T-helper 2 cell (primary cell): ENCODE data around the gene CHRDL2.
"Not testable (repeated sequence)": the region's sequence is repeated elsewhere in the genome, so short reads cannot be mapped to it uniquely, and the experiment has no call there.

Source experiments
- DNase-seq, 5 experiments: peaks; one replicate each; pipeline versions ENCODE4 v3.0.0 to v3.0.0-alpha.2; 2012 to 2022
- total RNA-seq, 2 donors: gene quantifications; one replicate each; lab custom pipeline; 2026; lab: John Stamatoyannopoulos, UW

The CHRDL2 gene, protein sequence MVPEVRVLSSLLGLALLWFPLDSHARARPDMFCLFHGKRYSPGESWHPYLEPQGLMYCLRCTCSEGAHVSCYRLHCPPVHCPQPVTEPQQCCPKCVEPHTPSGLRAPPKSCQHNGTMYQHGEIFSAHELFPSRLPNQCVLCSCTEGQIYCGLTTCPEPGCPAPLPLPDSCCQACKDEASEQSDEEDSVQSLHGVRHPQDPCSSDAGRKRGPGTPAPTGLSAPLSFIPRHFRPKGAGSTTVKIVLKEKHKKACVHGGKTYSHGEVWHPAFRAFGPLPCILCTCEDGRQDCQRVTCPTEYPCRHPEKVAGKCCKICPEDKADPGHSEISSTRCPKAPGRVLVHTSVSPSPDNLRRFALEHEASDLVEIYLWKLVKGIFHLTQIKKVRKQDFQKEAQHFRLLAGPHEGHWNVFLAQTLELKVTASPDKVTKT
- 0 reads per million in 2 donors for total RNA-seq

DNA sequence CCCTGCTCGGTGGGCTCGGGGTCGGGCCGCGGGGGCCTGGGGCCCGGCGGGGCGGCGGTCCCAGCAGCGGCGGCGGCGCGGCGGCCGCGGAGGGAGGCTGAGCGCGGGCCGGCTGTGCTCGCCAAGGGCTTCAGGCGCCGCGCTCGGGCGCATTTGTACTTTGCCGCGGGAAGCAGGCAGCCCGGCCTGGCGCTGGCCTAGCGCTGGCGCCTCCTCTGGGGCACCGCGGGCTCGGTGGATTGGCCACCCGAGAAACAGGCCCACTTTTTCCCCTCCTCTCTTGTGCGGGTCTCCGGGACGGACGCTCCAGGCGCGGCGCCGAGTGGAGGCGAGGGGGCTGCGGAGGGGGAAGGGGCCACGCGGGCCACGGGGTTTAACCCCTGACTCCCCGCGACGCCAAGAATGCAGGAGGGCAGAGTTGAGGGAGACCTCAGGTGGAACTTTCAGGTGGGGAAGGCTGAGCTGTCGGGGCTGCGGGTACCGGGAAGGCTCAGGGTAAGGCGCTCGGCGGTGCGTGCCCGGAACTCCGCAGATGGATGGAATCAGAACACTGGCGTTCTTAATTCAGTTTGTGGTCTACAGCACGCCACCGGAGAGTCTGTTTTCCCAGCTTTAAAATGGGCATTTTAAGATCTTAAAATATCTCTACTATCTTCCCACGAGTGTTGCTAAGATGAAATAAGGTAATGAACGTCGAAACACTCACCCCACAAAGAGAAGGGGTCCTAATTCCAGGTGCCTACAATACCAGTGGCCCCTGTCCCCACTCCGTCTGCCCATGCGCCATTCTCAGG, at the start of gene CHRDL2:
TSS of gene CHRDL2 (minus strand) at position 126 of the 794 bp plus-strand sequence. CDS start 538 bp downstream, outside the sequence.
- no peak for DNase-seq

DNA sequence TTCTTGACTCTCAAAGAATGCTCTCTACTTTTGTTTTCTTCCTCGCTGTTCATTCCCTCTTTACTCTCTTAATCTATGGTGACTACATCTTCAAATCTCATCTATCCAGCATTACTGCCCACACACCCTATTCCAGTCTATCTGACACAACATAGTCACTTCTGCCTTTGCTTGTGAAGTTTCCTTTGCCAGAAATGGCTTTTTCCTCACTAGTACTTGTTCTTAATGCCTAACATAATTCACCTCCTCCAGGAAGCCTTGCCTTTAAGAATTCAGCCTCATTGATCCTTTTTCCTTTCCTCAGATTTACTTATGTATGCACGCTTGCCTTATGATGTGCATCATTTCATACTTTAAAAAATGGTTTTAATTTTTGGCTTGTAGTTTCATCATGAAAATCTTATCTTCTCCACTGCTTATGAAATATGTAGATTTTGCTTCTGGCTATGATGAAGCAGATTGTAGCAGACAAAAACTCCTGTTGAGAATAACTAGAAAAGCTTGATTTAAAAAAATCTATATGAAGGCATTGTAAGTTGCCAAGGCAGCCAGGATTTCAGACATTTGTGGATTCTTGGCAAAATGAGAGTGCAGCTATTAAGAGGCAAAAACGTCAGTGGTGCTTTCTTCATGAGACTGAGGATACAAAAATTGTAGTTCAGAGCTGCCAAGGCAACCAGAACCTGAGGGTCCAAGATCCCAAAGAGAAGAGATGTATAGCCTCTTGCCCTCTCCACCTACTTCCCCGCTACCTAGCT, 49.2 kb upstream of the CHRDL2 start:
- DNase-seq, result no peak

DNA sequence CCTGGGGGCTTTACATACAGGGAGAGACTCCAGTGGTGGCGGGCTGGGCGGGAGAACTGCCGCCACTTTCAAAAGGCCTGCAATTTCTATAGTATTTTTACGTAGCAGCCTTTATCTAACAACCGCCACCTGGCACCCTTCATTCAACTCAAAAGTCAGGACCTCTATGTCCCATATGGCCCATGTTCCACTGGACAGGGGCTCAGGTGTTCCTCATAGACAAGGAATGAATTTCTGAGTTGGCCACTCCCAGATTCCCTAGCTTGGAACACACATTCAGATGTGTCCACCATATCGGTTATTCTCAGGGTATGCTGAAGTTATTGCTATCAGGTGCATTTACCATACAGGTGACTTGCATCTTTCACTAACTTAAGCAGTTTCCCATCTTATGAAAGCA, 47.4 kb upstream of the CHRDL2 start:
- no peak for DNase-seq

DNA sequence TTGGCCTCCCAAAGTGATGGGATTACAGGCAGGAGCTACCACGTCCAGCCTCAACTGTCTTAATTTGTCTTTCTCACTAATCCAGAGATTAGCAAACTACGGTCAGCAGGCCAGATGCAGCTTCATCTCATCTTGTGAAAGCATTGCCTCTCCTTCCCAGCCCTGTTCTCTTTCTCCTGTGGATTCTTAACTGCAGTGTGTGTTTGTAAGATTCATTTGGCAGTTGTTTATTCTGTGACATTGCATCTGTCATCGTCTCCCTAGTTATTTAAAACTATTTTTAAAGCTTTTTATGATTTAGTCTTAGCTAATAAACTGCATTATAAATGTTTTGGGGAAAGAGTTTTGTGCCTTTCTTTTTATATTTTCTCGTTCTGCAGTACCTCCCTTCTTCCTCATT, 46.7 kb upstream of the CHRDL2 start:
- DNase-seq, result no peak

DNA sequence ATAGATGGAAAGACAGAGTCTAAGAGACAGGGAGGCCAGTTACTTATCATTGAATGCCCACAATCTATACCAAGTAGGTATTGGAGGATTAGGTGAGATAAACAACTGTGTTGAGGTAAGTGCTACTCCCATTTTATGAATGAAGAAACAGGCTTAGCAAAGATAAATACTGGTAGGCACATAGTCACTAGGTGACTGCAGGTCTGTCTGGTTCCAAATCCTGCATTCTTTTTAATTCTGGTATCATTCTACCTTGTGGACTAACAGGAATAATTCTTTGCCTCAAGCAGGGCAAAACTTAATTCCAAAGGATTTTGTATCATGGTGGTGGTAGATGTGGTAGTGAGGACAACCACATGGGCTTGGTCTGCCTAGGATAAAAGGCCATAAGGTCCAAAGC, 45.8 kb upstream of the CHRDL2 start:
- DNase-seq, result no peak

DNA sequence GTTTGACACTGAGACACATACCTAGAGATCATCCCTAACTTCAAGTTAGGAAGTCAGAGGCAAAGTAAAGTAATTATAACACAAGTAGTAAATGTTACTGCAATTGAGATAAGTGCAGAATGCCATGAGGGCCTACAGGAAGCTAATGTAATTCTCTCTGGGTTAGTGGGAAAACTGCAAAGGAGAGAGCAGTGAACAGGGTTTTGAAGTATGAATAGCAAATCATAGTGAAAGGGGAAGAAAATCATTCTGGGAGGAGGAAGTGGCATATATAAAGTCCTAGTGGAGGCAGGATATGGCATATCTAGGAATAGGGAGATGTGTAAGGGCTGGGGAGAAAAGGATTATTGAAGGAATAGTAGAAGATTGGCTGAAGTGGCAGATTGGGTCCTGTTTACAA, 45.3 kb upstream of the CHRDL2 start:
- no peak for DNase-seq

DNA sequence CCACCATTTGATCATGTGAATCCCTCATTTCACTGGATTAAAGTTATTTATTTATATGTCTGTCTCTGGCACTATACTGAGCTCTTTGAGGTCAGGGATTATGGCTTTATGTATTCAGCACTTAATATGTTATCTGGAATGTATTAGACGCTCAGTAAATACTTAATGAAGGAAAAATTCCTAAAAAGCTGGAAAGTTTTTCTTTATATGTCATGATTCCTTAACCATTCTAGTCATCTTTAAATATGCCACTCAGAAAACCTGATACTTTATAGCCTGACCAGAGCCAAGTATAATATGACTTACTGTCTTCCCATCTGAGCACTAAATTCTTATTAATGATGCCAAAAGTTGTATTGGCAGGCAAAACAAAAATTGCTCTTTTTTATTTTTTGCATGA, 44.5 kb upstream of the CHRDL2 start:
- no peak for DNase-seq

DNA sequence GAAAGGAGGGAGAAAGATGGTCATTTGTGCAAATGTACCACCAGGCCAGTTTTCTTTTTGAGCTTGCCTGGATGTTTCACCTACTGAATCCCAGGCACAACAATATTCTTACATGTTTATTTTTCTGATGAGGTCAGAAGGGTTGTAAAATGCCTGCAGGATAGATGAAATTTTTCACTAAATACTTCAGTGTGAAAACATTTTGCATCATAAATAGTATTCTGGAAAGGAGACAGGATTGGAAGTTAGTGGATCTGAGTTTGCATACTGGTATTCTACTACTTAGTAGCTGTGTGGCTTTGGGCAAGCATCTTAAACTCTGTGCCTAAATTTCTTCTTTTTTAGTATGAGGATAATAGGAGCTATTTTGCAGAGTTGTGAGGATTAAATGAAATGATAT, 42.2 kb upstream of the CHRDL2 start:
- DNase-seq, result no peak

DNA sequence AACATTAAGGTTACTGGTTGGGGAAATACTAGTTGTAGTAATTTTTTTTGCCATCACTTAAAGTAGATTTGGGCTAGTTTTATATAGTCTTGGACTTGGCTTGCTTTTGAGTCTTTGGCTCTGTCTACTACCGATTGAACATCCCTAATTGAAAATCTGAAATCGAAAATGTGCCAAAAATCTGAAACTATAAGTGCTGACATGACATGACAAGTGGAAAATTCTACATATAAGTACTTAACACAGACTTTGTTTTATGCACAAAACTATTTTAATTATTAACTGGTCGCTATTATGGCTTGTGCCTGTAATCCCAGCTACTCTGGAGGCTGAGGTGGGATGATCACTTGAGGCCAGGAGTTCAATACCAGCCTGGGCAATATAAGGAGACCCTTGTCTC, 39.9 kb upstream of the CHRDL2 start:
- DNase-seq, result no peak

DNA sequence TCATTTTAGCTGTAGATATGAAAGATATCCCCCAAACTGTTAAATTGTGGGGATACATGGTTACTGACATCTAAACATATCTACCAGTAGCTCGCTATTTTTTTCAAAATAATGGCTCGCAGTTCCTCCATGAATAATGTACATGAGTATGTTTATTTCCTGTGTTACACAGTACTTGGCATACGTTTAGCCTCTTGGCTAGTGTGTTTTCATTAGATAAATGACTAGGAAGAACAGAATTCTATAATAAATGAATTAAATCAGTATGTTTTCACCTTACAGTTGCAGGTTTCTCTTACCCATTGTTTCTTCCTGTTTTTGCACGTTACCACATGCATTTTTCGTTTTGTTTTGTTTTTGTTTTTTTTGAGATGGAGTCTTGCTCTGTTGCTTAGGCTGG, 39.2 kb upstream of the CHRDL2 start:
- DNase-seq, result no peak

DNA sequence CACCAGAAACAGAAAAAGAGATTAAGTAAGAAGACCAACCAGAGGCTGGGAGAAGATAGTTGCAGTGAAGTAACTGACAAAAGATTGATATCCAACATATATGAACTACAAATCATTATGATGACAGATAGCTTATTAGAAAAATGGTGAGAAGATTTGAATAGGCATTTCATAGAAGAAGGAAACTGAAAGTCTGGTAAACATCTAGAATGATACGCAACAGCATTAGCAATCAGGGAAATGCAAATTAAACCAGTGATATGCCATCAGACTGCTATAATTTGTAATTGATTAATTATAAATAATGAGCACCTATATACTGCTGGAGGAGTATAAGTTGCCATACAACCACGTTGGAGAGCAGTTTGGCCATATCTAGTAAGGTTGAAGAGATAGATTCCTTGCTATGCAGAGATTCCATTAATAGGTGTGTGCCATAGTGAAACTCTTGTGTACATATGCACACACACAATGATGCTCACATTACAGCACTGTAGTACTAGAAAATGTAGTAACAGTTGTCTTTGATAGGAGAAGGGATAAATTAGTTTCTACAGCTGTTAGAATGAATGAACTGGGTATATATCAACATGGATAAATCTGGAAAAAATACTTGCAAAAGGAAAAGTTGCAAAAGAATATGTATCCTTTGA, 38.0 kb upstream of the CHRDL2 start:
- no peak for DNase-seq

DNA sequence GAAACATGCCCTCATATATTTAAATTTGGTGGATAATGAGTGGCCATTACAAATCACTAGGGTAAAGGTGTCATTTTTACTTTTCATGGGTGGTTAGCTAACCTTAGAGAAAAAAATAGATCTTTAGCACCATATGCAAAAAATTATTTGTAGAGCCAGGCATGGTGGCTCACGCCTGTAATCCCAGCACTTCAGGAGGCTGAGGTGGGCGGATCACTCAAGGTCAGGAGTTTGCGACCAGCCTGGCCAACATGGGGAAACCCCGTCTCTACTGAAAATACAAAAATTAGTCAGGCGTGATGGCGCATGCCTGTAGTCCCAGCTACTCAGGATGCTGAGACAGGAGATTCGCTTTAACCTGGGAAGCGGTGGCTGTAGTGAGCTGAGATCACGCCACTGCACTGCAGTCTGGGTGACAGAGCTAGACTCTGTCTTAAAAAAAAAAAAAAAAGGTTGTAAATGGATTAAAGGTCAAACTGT, 37.0 kb upstream of the CHRDL2 start:
- DNase-seq, result peak in 1 of 5 experiments; percentile 60

DNA sequence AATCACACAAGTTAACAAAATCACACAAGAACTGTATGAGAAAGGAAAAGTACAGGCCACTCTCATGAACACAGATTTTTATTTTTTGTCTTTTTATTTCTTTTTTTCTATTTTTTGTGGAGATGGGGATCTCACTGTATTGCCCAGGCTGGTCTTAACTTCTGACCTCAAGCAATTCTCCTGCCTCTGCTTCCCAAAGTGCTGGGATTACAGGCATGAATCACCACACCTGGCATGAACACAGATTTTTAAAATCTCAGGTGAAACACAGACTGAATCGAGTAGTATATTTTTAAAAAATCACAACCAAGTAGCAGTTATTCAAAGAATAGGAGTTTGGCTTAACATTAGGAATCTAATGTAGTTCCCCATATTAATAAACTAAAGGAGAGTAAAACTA, 35.7 kb upstream of the CHRDL2 start:
- no peak for DNase-seq

DNA sequence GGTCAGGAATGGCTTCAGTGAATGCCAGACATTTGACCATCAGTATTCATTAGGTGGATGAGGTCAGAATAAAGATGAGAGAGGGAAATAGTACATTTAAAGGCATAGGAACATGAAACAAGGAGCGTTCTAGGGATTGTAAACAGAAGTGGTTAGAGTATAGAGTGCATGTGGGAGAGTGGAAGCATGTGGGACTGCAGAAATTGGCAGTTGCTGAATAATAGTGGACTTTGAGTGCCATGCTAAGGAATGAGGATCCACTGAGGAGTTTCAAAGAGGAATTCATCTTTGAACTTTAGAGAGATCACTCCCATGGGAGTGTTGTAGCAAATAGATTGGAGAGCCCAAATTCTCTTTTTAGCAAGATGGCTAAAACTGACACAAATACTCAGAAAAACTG, 25.3 kb upstream of the CHRDL2 start:
- DNase-seq, result no peak

DNA sequence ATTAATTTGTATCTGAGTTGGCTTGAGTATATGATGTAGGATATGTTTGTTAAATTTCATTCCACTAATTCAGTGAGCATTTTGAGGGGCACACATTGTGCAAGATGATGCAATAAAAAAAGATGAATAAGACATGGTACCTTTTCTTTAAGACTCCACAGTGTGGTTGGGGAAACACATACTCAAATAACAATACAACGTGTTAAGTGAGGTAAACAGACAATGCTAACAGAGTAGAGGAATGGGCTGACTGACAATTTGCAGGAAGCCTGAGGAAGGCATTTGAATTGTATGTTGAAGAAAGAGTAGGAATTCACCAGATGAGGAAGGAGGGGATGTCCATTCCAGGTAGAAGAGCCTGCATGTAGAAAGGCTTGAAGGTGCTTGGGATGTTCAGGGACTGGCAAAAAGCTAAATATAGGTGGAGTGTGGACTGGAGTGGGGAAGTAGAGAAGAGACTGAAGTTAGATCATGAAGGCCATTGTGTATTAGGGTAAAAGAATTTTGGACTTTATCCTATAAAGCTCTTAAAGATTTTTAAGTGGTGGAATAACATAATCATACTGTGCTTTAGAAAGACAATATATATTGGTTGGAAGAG, 24.3 kb upstream of the CHRDL2 start:
- DNase-seq, result no peak

DNA sequence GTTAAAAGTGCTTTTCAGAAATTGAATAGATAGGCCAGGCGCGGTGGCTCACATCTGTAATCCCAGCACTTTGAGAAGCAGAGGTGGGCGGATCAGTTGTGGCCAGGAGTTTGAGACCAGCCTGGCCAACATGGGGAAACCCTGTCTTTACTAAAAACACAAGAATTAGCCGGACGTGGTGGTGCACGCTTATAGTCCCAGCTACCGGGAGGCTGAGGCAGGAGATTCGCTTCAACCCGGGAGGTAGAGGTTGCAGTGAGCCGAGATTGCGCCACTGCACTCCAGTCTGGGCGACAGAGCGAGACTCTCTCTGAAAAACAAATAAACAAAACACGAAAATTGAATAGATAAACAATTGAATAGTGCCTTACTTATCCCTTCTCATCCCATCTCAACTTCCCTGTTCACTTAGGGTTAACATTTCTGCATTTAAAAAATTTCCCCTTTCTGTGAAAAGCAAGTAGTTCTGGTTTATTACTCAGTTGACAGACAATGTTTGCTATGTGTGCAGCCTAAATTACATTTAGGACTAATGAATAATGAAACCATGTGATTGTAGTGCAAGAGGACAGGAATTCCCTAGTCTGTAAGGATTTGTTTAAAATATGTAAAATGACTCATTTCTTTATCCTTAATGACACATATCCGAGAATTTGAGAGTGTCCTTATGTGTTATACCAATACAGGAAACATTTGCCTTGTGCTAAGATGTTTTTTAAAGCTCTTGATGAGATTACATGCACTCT, 23.5 kb upstream of the CHRDL2 start:
- no peak for DNase-seq

DNA sequence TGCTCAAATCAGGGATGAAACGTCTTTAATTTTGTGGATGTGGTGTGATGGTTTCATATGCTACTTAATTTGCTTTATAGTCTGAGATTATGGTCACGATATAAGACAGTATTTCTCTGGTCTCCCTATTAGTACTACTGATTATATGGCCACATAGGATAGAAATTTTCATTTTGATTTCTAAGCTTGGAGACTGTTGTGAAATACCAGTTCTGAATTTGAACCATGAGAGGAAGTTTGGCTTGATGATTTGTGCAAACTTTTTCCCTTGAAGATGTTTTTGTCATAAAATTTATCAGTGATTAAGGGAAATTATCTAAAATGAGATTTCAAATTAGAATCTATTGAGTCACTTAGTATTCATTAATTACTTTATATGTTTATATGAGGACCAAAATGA, 20.1 kb upstream of the CHRDL2 start:
- DNase-seq, result no peak

DNA sequence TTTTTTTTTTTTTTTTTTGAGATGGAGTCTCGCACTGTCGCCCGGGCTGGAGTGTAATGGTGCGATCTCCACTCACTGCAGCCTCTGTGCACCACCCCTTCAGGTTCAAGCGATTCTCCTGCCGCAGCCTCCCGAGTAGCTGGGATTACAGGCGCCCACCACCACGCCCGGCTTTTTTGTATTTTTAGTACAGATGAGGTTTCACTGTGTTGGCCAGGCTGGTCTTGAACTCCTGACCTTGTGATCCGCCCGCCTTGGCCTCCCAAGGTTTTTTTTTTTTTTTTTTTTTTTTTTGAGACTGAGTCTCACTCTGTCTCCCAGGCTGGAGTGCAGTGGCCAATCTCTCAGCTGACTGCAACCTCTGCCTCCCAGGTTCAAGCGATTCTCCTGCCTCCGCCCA, 19.4 kb upstream of the CHRDL2 start:
- not testable (repeated sequence) for DNase-seq

DNA sequence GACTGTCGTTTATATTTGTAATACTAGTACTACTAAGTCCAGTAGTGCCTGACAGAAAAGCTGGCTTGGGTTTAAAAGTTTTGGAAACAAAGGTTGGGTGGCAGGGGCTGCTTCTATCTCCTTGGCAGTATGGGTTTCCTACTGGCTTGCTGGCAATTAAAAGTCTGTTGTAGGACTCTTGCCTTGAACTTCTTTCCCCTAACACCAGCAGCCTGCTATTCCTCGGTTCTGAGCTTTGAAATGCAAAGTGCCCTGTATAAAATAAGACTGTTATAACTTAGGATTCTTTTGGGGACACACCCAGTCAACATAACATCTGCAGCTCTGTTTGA, 18.7 kb upstream of the CHRDL2 start:
- DNase-seq, result no peak

DNA sequence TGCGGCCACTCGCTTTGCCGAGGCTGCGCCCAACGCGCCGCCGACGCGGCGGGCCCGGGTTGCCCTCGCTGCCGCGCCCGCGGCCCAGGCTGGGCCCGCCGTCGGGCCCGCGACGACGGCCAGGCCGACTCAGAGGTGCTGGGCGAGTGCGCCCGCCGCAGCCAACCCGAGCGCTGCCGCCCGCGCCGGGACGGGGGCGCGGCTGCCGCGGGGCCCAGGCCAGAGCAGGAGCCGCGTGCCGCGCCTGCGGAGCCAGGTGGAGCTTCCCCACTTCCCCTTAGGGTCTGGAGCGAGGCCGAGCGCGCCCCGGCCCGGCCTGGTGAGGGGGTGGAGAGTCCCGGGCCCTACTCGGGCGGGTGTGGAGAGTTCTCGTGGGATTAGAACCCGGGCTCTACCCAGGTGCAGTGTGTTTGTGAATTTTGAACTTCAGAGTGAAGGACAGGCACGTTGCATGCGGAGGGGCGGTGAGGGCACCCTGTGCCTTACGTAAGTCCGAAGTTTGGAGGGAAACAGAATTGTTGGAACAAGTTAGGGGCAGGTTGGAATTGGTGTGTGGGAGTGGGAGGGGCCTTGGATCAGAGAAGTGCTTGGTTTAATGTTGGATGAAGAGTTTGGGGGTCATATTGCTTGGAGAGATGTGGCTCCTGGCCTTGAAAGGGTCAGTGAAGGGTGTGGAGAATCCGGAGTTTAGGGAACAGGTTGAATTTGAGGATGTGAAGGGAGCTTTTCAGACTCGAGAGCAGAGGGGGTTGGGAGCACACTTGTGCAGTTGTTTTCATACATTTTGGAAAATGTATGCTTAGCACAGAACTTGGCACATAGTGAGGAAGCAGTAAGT, 18.1 kb upstream of the CHRDL2 start:
- peak; percentile 12 to 70 (median 36) for DNase-seq
